HepG2 (cell line): ENCODE data around the gene RRAD. TPM values are rescaled to one million over a fixed set of nuclear protein-coding genes. Genes with fewer than 3 reads are reported as not detected.

Experiments used
- ADNP ChIP-seq: sonication (generic); formaldehyde crosslinking; IDR thresholded peaks from 2 replicates; pipeline ENCODE4 v1.4.0; 2020; ENCODE audit warnings: missing genetic modification reagents
- ARNT ChIP-seq: fragments of 450-650 bp; IDR thresholded peaks from 2 replicates; pipeline ENCODE4 v1.6.1; 2017
- EEA1 ChIP-seq: sonication (generic); formaldehyde crosslinking; IDR thresholded peaks from 2 replicates; pipeline ENCODE4 v1.5.1; 2020; ENCODE audit warnings: mild to moderate bottlenecking, missing genetic modification reagents, borderline replicate concordance
- ERF ChIP-seq: IDR thresholded peaks from 2 replicates; pipeline ENCODE4 v1.6.1; 2018; ENCODE audit warnings: missing biosample characterization, missing genetic modification reagents
- FOXA3 ChIP-seq: IDR thresholded peaks from 2 replicates; pipeline ENCODE4 v1.6.1; 2016; ENCODE audit warnings: missing genetic modification reagents, missing compliant biosample characterization
- HMGA1 ChIP-seq: sonication (generic); formaldehyde crosslinking; conservative IDR thresholded peaks from 2 replicates; pipeline ENCODE4 v1.4.0; 2020; ENCODE audit warnings: missing genetic modification reagents
- JARID2 ChIP-seq: sonication (generic); formaldehyde crosslinking; IDR thresholded peaks from 2 replicates; pipeline ENCODE4 v1.8.1; 2023; ENCODE audit warnings: missing genetic modification reagents, inconsistent platforms; ENCODE audit not compliant: insufficient replicate concordance
- JUND ChIP-seq: sonication (generic); formaldehyde crosslinking; IDR thresholded peaks from 2 replicates; pipeline ENCODE4 v1.8.0; 2022; ENCODE audit warnings: mild to moderate bottlenecking, missing genetic modification reagents
- LCORL ChIP-seq, 2 experiments: fragments of 450-650 bp in 1 of 2; sonication (generic) in 1 of 2; formaldehyde crosslinking in 1 of 2; IDR thresholded peaks; 2 replicates each; pipeline versions ENCODE4 v1.5.0 to v1.6.1; 2017 to 2020; ENCODE audit warnings: antibody characterized with exemption in 1 of 2, missing genetic modification reagents in 1 of 2
- MAZ ChIP-seq, 2 experiments: sonication (generic) in 1 of 2; formaldehyde crosslinking in 1 of 2; IDR thresholded peaks; 2 replicates each; pipeline versions ENCODE4 v1.5.0 to v1.6.1; 2012 to 2020; ENCODE audit warnings: low read depth in 2 of 2, mild to moderate bottlenecking in 2 of 2, borderline replicate concordance in 1 of 2, improper control_type of control experiment in 1 of 2, low read length in 1 of 2, missing genetic modification reagents in 1 of 2, moderate library complexity in 1 of 2
- NCOA2 ChIP-seq: sonication (generic); formaldehyde crosslinking; IDR thresholded peaks from 2 replicates; pipeline ENCODE4 v1.8.0; 2022; ENCODE audit warnings: inconsistent platforms
- NFKBIZ ChIP-seq: IDR thresholded peaks from 2 replicates; pipeline ENCODE4 v1.6.1; 2018; ENCODE audit warnings: missing genetic modification reagents, missing compliant biosample characterization
- ONECUT2 ChIP-seq: sonication (generic); formaldehyde crosslinking; IDR thresholded peaks from 2 replicates; pipeline ENCODE4 v1.4.0; 2020; ENCODE audit warnings: missing genetic modification reagents
- PRMT3 ChIP-seq: sonication (generic); formaldehyde crosslinking; IDR thresholded peaks from 2 replicates; pipeline ENCODE4 v1.8.1; 2022; ENCODE audit warnings: low read depth, mild to moderate bottlenecking, moderate library complexity, missing genetic modification reagents, borderline replicate concordance
- RFXAP ChIP-seq: sonication (generic); formaldehyde crosslinking; IDR thresholded peaks from 2 replicates; pipeline ENCODE4 v1.4.0; 2020; ENCODE audit warnings: missing genetic modification reagents, borderline replicate concordance
- SIX1 ChIP-seq: sonication (generic); formaldehyde crosslinking; IDR thresholded peaks from 2 replicates; pipeline ENCODE4 v1.4.0; 2020; ENCODE audit warnings: missing genetic modification reagents, borderline replicate concordance
- SNRNP70 ChIP-seq: fragments of 200-400 bp; formaldehyde crosslinking; IDR thresholded peaks from 2 replicates; pipeline ENCODE4 v1.6.1; 2017; ENCODE audit warnings: mild to moderate bottlenecking, low read depth, low read length, moderate library complexity
- STAG1 ChIP-seq: sonication (generic); formaldehyde crosslinking; IDR thresholded peaks from 2 replicates; pipeline ENCODE4 v1.4.0; 2020; ENCODE audit warnings: missing genetic modification reagents
- THAP11 ChIP-seq: IDR thresholded peaks from 2 replicates; pipeline ENCODE4 v1.6.1; 2016; ENCODE audit warnings: missing biosample characterization, missing genetic modification reagents
- ZBTB7A ChIP-seq: sonication (generic); formaldehyde crosslinking; IDR thresholded peaks from 2 replicates; pipeline ENCODE4 v1.8.0; 2022; ENCODE audit warnings: mild to moderate bottlenecking, missing genetic modification reagents
- ZNF431 ChIP-seq: sonication (generic); formaldehyde crosslinking; IDR thresholded peaks from 2 replicates; pipeline ENCODE4 v1.9.0; 2022; ENCODE audit warnings: missing genetic modification reagents, low read depth, mild to moderate bottlenecking, borderline replicate concordance
- ZNF550 ChIP-seq: sonication (generic); formaldehyde crosslinking; IDR thresholded peaks from 2 replicates; pipeline ENCODE4 v1.4.0; 2020; ENCODE audit warnings: mild to moderate bottlenecking, missing genetic modification reagents, borderline replicate concordance
- ZNF761 ChIP-seq: sonication (generic); formaldehyde crosslinking; conservative IDR thresholded peaks from 2 replicates; pipeline ENCODE4 v1.4.0; 2020; ENCODE audit warnings: mild to moderate bottlenecking, missing genetic modification reagents
- ZNF780A ChIP-seq: sonication (generic); formaldehyde crosslinking; IDR thresholded peaks from 2 replicates; pipeline ENCODE4 v1.8.0; 2022; ENCODE audit warnings: mild to moderate bottlenecking, missing genetic modification reagents, moderate library complexity
- ZNF792 ChIP-seq: IDR thresholded peaks from 2 replicates; pipeline ENCODE4 v1.6.1; 2016
- polyA plus RNA-seq, 8 experiments: library from polyadenylated mRNA; depleted of rRNA in 3 of 8; stranded (reverse) in 7 of 8; unstranded in 1 of 8; fragments of >200 nt; fragmentation: Illumina TruSeq in 4 of 8; extraction: Trizol in 4 of 8; gene quantifications; 2 replicates each; pipeline versions ENCODE4 v1.2.1 to v1.2.3, GENCODE V29; 2011 to 2016; ENCODE audit warnings: low read depth in 4 of 8, missing spikeins in 1 of 8, mixed read lengths in 1 of 8; ENCODE audit not compliant: insufficient read depth in 1 of 8
- total RNA-seq, 5 experiments: library from RNA; depleted of rRNA; stranded (reverse); fragments of >200 nt; fragmentation: Illumina TruSeq; extraction: Trizol; gene quantifications; 2 replicates each; pipeline ENCODE4 v1.2.3, GENCODE V29; 2016; ENCODE audit warnings: low read depth in 1 of 5
- TF ChIP-seq, protein P1 (sequence below): sonication (generic); formaldehyde crosslinking; conservative IDR thresholded peaks from 2 replicates; pipeline ENCODE4 v1.4.0; 2020; ENCODE audit warnings: missing genetic modification reagents
- TF ChIP-seq, protein P2 (sequence below): IDR thresholded peaks from 2 replicates; pipeline ENCODE4 v1.6.1; 2016; ENCODE audit warnings: missing genetic modification reagents, missing compliant biosample characterization
- TF ChIP-seq, protein P3 (sequence below): sonication (generic); formaldehyde crosslinking; IDR thresholded peaks from 2 replicates; pipeline ENCODE4 v1.4.0; 2020; ENCODE audit warnings: low read depth, mild to moderate bottlenecking, missing genetic modification reagents

The RRAD gene
- total and polyA plus RNA-seq, 2 of the 13 experiments (the other 11 are each of a cell fraction or from before 2014, with no cell fraction given), result 0.80 to 1.1 TPM

DNA sequence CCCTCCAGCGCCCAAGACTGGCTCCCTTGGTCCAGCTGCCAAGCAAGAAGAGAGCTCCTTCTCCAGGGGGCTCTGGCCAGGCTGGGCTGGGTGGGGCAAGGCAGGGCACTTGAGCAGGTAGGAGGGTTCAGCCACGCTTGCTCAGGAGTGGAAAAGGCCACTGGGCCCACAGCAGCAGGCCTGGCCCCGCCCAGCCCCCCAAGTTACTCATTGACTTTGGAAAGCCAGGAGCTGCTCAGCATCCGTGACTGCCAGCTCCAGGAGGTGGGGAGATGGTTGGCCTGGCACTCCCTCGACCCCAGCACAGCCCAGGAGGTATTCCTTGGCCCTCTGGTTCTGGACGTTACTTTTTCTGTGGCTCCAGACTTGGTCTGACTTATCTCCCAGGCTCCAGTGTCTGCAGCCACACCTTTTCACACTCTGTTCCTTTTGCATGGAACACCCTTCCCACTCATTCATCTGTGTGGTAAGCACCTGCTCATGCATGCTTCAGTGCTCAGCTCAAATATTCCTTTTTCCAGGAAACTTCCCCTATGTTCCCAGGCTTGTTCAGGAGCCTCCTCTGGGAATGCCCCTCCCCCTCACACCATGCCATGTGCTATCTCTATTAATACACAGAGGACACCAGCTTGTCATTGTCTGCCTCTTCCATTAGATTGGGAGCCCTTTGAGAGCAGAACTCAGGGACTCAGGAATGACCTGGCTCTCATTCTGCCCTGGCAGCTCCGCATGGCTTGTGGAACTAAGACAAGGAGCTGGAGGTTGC, 6.3 kb downstream of the RRAD start, which contains the start of gene CDH16 (continued):
- TF ChIP-seq, protein P1, sequence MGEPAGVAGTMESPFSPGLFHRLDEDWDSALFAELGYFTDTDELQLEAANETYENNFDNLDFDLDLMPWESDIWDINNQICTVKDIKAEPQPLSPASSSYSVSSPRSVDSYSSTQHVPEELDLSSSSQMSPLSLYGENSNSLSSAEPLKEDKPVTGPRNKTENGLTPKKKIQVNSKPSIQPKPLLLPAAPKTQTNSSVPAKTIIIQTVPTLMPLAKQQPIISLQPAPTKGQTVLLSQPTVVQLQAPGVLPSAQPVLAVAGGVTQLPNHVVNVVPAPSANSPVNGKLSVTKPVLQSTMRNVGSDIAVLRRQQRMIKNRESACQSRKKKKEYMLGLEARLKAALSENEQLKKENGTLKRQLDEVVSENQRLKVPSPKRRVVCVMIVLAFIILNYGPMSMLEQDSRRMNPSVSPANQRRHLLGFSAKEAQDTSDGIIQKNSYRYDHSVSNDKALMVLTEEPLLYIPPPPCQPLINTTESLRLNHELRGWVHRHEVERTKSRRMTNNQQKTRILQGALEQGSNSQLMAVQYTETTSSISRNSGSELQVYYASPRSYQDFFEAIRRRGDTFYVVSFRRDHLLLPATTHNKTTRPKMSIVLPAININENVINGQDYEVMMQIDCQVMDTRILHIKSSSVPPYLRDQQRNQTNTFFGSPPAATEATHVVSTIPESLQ (CRISPR knock-in tag), result no peak
- TF ChIP-seq LCORL (IDR thresholded peaks at IDR 0.05), result no peak
- TF ChIP-seq LCORL (CRISPR knock-in tag; IDR thresholded peaks at IDR 0.05), result peak; percentile 37
- no peak for TF ChIP-seq STAG1
- TF ChIP-seq, protein P2, sequence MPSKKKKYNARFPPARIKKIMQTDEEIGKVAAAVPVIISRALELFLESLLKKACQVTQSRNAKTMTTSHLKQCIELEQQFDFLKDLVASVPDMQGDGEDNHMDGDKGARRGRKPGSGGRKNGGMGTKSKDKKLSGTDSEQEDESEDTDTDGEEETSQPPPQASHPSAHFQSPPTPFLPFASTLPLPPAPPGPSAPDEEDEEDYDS (CRISPR knock-in tag), result no peak
- TF ChIP-seq ZNF792 (CRISPR knock-in tag), result no peak
- TF ChIP-seq ZNF550 (CRISPR knock-in tag), result no peak
- no peak for TF ChIP-seq JUND (CRISPR knock-in tag)
- no peak for TF ChIP-seq ONECUT2 (CRISPR knock-in tag)
- no peak for TF ChIP-seq EEA1
- TF ChIP-seq SNRNP70, result no peak
- no peak for TF ChIP-seq ERF (CRISPR knock-in tag)
- TF ChIP-seq NFKBIZ (CRISPR knock-in tag), result no peak
- TF ChIP-seq JARID2 (CRISPR knock-in tag), result no peak
- no peak for TF ChIP-seq RFXAP
- TF ChIP-seq THAP11, result no peak
- TF ChIP-seq SIX1 (CRISPR knock-in tag), result no peak
- 0 out of 2 replicates have a peak, but pooled peaks have one; percentile 11 for TF ChIP-seq FOXA3 (CRISPR knock-in tag)
- TF ChIP-seq ZNF761 (CRISPR knock-in tag), result no peak
- no peak for TF ChIP-seq ZNF431 (CRISPR knock-in tag)
- 0 out of 2 replicates have a peak, but pooled peaks have one; percentile 7 for TF ChIP-seq ZBTB7A (CRISPR knock-in tag)
- TF ChIP-seq ADNP (CRISPR knock-in tag), result no peak
- no peak for TF ChIP-seq ZNF780A (CRISPR knock-in tag)
- TF ChIP-seq NCOA2, result no peak
- TF ChIP-seq, protein P3, sequence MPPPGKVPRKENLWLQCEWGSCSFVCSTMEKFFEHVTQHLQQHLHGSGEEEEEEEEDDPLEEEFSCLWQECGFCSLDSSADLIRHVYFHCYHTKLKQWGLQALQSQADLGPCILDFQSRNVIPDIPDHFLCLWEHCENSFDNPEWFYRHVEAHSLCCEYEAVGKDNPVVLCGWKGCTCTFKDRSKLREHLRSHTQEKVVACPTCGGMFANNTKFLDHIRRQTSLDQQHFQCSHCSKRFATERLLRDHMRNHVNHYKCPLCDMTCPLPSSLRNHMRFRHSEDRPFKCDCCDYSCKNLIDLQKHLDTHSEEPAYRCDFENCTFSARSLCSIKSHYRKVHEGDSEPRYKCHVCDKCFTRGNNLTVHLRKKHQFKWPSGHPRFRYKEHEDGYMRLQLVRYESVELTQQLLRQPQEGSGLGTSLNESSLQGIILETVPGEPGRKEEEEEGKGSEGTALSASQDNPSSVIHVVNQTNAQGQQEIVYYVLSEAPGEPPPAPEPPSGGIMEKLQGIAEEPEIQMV (CRISPR knock-in tag), result no peak
- no peak for TF ChIP-seq PRMT3 (CRISPR knock-in tag)
- no peak for TF ChIP-seq HMGA1 (CRISPR knock-in tag)
- TF ChIP-seq ARNT, result no peak
- TF ChIP-seq MAZ (IDR thresholded peaks at IDR 0.05; ENCODE audit: borderline replicate concordance, low read depth, low read length), result no peak
- TF ChIP-seq MAZ (CRISPR knock-in tag; IDR thresholded peaks at IDR 0.05; ENCODE audit: low read depth), result no peak
